HCT116 (cell line): ENCODE results near the gene RFLNA. TPM values are rescaled to one million over a fixed set of nuclear protein-coding genes. Genes with fewer than 3 reads are reported as not detected.

Experiments
- ATAC-seq: fragments of 200-7000 bp; cut with Tn5 transposase; 2 replicates; pipeline ENCODE4 v1.9.1; 2020; ENCODE audit warnings: mild to moderate bottlenecking, moderate library complexity
- BruUV-seq: library from RNA; stranded (reverse); fragments of 400-500 nt; replicated peaks from 2 replicates; lab custom pipeline; 2021; lab: Mats Ljungman, UMichigan
- CTCF ChIA-PET: fragments of 300-600 bp; sonication (Branson Sonifier 250); formaldehyde crosslinking; loops from one replicate; lab custom pipeline; 2021; ENCODE audit warnings: antibody characterized with exemption; lab: Charles Lee
- POLR2A ChIA-PET: fragments of 300-600, 350-600 bp; sonication (Branson Sonifier 250); formaldehyde crosslinking; loops from one replicate; lab custom pipeline; 2021; ENCODE audit warnings: antibody characterized with exemption; lab: Charles Lee
- RAD21 ChIA-PET, 2 experiments: fragments of 300-600 bp; sonication (Branson Sonifier 250); formaldehyde crosslinking; loops; one replicate each; lab custom pipeline; 2023; ENCODE audit warnings: low total read pairs in 2 of 2; ENCODE audit not compliant: uncharacterized antibody in 2 of 2, unreplicated experiment in 2 of 2, low non-redundant PET in 1 of 2; lab: Charles Lee
- DNase-seq: peaks from one replicate; pipeline ENCODE4 v3.0.0-alpha.2; 2010; ENCODE audit warnings: low read depth, low spot score
- H2AFZ ChIP-seq: fragments of 200-600 bp; shearing (Covaris generic), sonication (generic); 2 replicates; pipeline ENCODE4 v1.6.1; 2017; ENCODE audit warnings: low read depth, mixed run types, mixed read lengths, antibody characterized with exemption, low read length; ENCODE audit not compliant: poor library complexity, severe bottlenecking
- H3K27ac ChIP-seq: 2 replicates; pipeline ENCODE4 v1.5.1; 2012; ENCODE audit warnings: low read depth, low read length
- H3K27me3 ChIP-seq: fragments of 200-600 bp; sonication (generic); 2 replicates; pipeline ENCODE4 v1.6.1; 2016; ENCODE audit warnings: mixed run types, low read length, mixed read lengths; ENCODE audit not compliant: insufficient read depth
- H3K36me3 ChIP-seq, 2 experiments: fragments of 200-500 bp in 1 of 2; fragments of 200-600 bp in 1 of 2; sonication (Bioruptor generic) in 1 of 2; sonication (generic) in 1 of 2; 2 replicates each; pipeline versions ENCODE4 v1.5.1 to v1.6.1; 2014 to 2016; ENCODE audit warnings: low read length in 2 of 2, inconsistent platforms in 1 of 2, mixed read lengths in 1 of 2, mixed run types in 1 of 2; ENCODE audit not compliant: insufficient read depth in 2 of 2, control insufficient read depth in 1 of 2
- H3K4me1 ChIP-seq, 2 experiments: fragments of 200-600 bp in 1 of 2; sonication (generic) in 1 of 2; 2 replicates each; pipeline versions ENCODE4 v1.5.1 to v1.6.1; 2012 to 2017; ENCODE audit warnings: low read length in 2 of 2, inconsistent platforms in 1 of 2, mild to moderate bottlenecking in 1 of 2, mixed read lengths in 1 of 2, mixed run types in 1 of 2, moderate library complexity in 1 of 2; ENCODE audit not compliant: insufficient read depth in 2 of 2, control insufficient read depth in 1 of 2
- H3K4me2 ChIP-seq: fragments of 200-600 bp; sonication (generic); 2 replicates; pipeline ENCODE4 v1.6.1; 2017; ENCODE audit warnings: mixed run types, low read length, mixed read lengths
- H3K4me3 ChIP-seq, 2 experiments: fragments of 200-600 bp in 1 of 2; sonication (generic) in 1 of 2; replicated peaks in 1 of 2; 2 replicates each; pipeline ENCODE4 v1.5.1; 2011 to 2016; ENCODE audit warnings: low read length in 2 of 2, control low read depth in 1 of 2, low read depth in 1 of 2, mild to moderate bottlenecking in 1 of 2, mixed read lengths in 1 of 2, mixed run types in 1 of 2
- H3K79me2 ChIP-seq: fragments of 200-600 bp; sonication (generic); 2 replicates; pipeline ENCODE4 v1.6.1; 2017; ENCODE audit warnings: mild to moderate bottlenecking, mixed run types, low read length, moderate library complexity, mixed read lengths; ENCODE audit not compliant: insufficient read depth
- H3K9ac ChIP-seq: fragments of 200-600 bp; sonication (generic); 2 replicates; pipeline ENCODE4 v1.6.1; 2016; ENCODE audit warnings: low read length, mixed read lengths
- H3K9me2 ChIP-seq: fragments of 200-600 bp; sonication (generic), shearing (Covaris generic); 2 replicates; pipeline ENCODE4 v1.6.1; 2017; ENCODE audit warnings: mixed run types, mild to moderate bottlenecking, moderate library complexity; ENCODE audit not compliant: insufficient read depth
- H3K9me3 ChIP-seq, 2 experiments: fragments of 200-500 bp in 1 of 2; fragments of 200-600 bp in 1 of 2; sonication (Bioruptor generic) in 1 of 2; sonication (generic) in 1 of 2; 2 replicates each; pipeline ENCODE4 v1.6.1; 2014 to 2017; ENCODE audit warnings: low read length in 2 of 2, mixed read lengths in 2 of 2, inconsistent platforms in 1 of 2, low read depth in 1 of 2, mild to moderate bottlenecking in 1 of 2, mixed run types in 1 of 2, moderate library complexity in 1 of 2; ENCODE audit not compliant: control insufficient read depth in 1 of 2, insufficient read depth in 1 of 2
- H4K20me1 ChIP-seq: fragments of 200-600 bp; sonication (generic), shearing (Covaris generic); 2 replicates; pipeline ENCODE4 v1.6.1; 2017; ENCODE audit warnings: mixed run types, mild to moderate bottlenecking, moderate library complexity; ENCODE audit not compliant: insufficient read depth
- CBX3 ChIP-seq: IDR thresholded peaks from 2 replicates; pipeline ENCODE4 v1.6.1; 2012; ENCODE audit warnings: low read depth
- ELF1 ChIP-seq: IDR thresholded peaks from 2 replicates; pipeline ENCODE4 v1.6.1; 2012; ENCODE audit warnings: low read depth, borderline replicate concordance
- EZH2 ChIP-seq: fragments of 200-600 bp; sonication (generic); IDR thresholded peaks from 2 replicates; pipeline ENCODE4 v1.6.1; 2017; ENCODE audit warnings: antibody characterized with exemption, mixed run types
- EZH2phosphoT487 ChIP-seq: fragments of 200-600 bp; IDR thresholded peaks from 2 replicates; pipeline ENCODE4 v1.6.1; 2018; ENCODE audit warnings: antibody characterized with exemption, borderline replicate concordance
- POLR2AphosphoS5 ChIP-seq: IDR thresholded peaks from 2 replicates; pipeline ENCODE4 v1.6.1; 2011; ENCODE audit warnings: mild to moderate bottlenecking, low read depth, low read length, moderate library complexity
- SIN3A ChIP-seq: IDR thresholded peaks from 2 replicates; pipeline ENCODE4 v1.6.1; 2012; ENCODE audit warnings: low read depth
- SRF ChIP-seq: IDR thresholded peaks from 2 replicates; pipeline ENCODE4 v1.6.1; 2012; ENCODE audit warnings: low read depth
- TCF7L2 ChIP-seq: IDR thresholded peaks from 2 replicates; pipeline ENCODE4 v1.7.0; 2011; ENCODE audit warnings: borderline replicate concordance, inconsistent platforms; ENCODE audit not compliant: insufficient read depth, insufficient read length; ENCODE audit errors: extremely low read depth
- YY1 ChIP-seq: IDR thresholded peaks from 2 replicates; pipeline ENCODE4 v1.6.1; 2011; ENCODE audit warnings: low read length, low read depth, moderate library complexity, mild to moderate bottlenecking; ENCODE audit not compliant: insufficient replicate concordance; ENCODE audit errors: extremely low read depth
- ZFX ChIP-seq: fragments of 450-650 bp; IDR thresholded peaks from 2 replicates; pipeline ENCODE4 v1.6.1; 2017
- ZNF274 ChIP-seq: fragments of 200-500 bp; sonication (Bioruptor generic); IDR thresholded peaks from 2 replicates; pipeline ENCODE4 v1.6.1; 2014; ENCODE audit warnings: mild to moderate bottlenecking, low read depth, low read length, inconsistent platforms
- intact Hi-C: fragments of 100-400 bp; cut with micrococcal nuclease; formaldehyde crosslinking; loops from 2 replicates; pipeline ENCODE4 v1.10.0; 2022
- total RNA-seq: library from RNA; stranded (reverse); gene quantifications from one replicate; pipeline ENCODE4 v1.2.1, GENCODE V29; 2021; ENCODE audit not compliant: unreplicated experiment
- TF ChIP-seq, protein P1 (sequence below): IDR thresholded peaks from 2 replicates; pipeline ENCODE4 v1.6.1; 2012
- TF ChIP-seq, protein P2 (sequence below): IDR thresholded peaks from 2 replicates; pipeline ENCODE4 v1.6.1; 2011; ENCODE audit warnings: mild to moderate bottlenecking, low read length, moderate library complexity; ENCODE audit not compliant: insufficient replicate concordance; ENCODE audit errors: extremely low read depth
- TF ChIP-seq, protein P3 (sequence below): IDR thresholded peaks from 2 replicates; pipeline ENCODE4 v1.6.1; 2012; ENCODE audit warnings: low read depth

RFLNA gene
- total RNA-seq, 1 experiment from 2014 or later: not detected

DNA sequence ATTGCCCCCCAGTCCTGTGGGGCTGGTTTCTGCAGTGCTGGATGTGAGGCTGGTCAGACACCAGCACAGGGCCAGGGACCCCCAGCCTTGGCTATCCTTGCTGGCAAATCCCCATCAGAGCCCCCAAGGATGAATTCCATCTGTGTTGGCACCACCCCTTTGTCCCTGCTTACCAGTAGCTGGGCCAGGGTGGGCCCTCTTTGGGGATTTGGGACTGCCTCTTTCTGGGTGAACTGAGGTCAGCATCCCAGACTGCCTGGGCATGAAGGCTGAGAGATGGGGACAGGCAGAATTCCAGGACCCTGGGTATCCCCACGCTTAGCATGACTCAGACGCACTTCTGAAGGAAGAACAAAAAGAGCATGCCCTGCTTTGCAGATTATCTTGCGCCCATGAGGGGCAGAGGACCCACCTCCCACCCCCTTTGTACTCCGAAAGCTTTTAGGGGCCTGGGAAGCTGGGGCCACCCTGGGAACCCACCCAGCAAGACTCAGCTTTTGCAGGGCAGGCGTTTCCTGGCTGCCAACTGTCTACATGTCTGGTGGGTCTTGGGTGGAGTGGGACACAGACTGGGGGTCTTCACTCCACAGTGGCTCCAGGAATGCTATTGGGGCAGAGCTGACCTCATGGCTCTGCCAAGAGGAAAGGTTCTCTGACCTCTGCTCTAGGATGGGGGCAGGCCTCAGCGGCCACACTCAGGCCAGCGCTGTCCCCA is 26.8 kb downstream of the RFLNA start:
- no peak for TF ChIP-seq EZH2
- no peak for TF ChIP-seq POLR2AphosphoS5
- no peak for TF ChIP-seq TCF7L2
- no peak for TF ChIP-seq EZH2phosphoT487
- no peak for TF ChIP-seq SIN3A
- no peak for TF ChIP-seq ZFX
- TF ChIP-seq CBX3: no peak
- TF ChIP-seq SRF: no peak
- TF ChIP-seq, protein P1, sequence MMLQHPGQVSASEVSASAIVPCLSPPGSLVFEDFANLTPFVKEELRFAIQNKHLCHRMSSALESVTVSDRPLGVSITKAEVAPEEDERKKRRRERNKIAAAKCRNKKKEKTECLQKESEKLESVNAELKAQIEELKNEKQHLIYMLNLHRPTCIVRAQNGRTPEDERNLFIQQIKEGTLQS: no peak
- TF ChIP-seq, protein P2, sequence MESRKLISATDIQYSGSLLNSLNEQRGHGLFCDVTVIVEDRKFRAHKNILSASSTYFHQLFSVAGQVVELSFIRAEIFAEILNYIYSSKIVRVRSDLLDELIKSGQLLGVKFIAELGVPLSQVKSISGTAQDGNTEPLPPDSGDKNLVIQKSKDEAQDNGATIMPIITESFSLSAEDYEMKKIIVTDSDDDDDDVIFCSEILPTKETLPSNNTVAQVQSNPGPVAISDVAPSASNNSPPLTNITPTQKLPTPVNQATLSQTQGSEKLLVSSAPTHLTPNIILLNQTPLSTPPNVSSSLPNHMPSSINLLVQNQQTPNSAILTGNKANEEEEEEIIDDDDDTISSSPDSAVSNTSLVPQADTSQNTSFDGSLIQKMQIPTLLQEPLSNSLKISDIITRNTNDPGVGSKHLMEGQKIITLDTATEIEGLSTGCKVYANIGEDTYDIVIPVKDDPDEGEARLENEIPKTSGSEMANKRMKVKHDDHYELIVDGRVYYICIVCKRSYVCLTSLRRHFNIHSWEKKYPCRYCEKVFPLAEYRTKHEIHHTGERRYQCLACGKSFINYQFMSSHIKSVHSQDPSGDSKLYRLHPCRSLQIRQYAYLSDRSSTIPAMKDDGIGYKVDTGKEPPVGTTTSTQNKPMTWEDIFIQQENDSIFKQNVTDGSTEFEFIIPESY: no peak
- TF ChIP-seq ELF1: no peak
- TF ChIP-seq YY1: no peak
- TF ChIP-seq, protein P3, sequence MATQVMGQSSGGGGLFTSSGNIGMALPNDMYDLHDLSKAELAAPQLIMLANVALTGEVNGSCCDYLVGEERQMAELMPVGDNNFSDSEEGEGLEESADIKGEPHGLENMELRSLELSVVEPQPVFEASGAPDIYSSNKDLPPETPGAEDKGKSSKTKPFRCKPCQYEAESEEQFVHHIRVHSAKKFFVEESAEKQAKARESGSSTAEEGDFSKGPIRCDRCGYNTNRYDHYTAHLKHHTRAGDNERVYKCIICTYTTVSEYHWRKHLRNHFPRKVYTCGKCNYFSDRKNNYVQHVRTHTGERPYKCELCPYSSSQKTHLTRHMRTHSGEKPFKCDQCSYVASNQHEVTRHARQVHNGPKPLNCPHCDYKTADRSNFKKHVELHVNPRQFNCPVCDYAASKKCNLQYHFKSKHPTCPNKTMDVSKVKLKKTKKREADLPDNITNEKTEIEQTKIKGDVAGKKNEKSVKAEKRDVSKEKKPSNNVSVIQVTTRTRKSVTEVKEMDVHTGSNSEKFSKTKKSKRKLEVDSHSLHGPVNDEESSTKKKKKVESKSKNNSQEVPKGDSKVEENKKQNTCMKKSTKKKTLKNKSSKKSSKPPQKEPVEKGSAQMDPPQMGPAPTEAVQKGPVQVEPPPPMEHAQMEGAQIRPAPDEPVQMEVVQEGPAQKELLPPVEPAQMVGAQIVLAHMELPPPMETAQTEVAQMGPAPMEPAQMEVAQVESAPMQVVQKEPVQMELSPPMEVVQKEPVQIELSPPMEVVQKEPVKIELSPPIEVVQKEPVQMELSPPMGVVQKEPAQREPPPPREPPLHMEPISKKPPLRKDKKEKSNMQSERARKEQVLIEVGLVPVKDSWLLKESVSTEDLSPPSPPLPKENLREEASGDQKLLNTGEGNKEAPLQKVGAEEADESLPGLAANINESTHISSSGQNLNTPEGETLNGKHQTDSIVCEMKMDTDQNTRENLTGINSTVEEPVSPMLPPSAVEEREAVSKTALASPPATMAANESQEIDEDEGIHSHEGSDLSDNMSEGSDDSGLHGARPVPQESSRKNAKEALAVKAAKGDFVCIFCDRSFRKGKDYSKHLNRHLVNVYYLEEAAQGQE: no peak
- no peak for TF ChIP-seq ZNF274
- Histone ChIP-seq H2AFZ (no peak overlapping the region), H3K9me2 (no peaks in the 10 kb centered on the region), H3K4me2 (no peak overlapping the region), H3K36me3 (peaks cover 0 to 16% of the 10 kb centered on the region in 2 experiments; a peak in 2 of 4 replicates), H3K79me2 (no peaks in the 10 kb centered on the region), H3K9ac (no peak overlapping the region), H3K27ac (no peak overlapping the region), H4K20me1 (no peaks in the 10 kb centered on the region), H3K27me3 (no peaks in the 10 kb centered on the region), H3K4me3 (no peak overlapping the region), H3K4me1 (no peaks in the 10 kb centered on the region), H3K9me3 (peaks cover 0 to 7% of the 10 kb centered on the region in 2 experiments; a peak in 1 of 4 replicates)
- ChIA-PET CTCF (interaction anchor here (1.0 to 2.1 kb wide), 3 partner anchors 268 to 289 kb away, joined by 3 to 7 read pairs (median 4); no protein-coding TSS in a partner anchor), POLR2A (no interaction called here), RAD21 (no interaction called here)
- intact Hi-C loops: loop anchor here (1.0 to 5.0 kb wide), 2 partner anchors 269 to 285 kb away; no protein-coding TSS in a partner anchor
- ATAC-seq (peak; percentile 23), DNase-seq (no peak)
- no TSS peak for BruUV-seq
